ENCODE measurements around the gene CDH23.

DNA sequence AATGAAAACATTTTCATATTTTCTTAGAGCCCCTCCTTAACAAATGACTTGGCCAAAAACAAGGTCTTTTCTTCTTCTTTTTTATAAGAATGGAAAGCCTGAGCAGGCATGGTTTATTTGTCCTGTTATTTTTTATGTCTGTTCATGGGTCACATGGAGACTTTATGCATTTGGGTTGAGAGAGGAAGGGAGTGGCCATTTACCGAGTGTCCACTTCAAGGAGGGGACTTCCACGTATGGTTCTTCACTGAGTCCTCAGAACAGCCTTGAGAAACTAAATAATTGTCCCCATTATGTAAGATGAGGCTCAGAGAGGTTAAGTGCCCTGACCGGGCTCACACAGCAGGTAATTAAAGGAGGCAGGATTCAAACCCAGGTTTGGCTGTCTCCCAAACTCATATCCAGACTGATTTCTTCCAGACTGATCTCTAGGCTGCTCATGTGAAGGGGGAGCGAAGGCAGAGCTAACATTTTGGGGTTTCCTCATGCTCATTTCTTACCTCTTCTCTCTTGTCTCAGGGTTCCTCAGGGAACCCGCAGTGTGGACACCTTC lies 82.2 kb downstream of the CDH23 start:
- TF ChIP-seq, protein P1, sequence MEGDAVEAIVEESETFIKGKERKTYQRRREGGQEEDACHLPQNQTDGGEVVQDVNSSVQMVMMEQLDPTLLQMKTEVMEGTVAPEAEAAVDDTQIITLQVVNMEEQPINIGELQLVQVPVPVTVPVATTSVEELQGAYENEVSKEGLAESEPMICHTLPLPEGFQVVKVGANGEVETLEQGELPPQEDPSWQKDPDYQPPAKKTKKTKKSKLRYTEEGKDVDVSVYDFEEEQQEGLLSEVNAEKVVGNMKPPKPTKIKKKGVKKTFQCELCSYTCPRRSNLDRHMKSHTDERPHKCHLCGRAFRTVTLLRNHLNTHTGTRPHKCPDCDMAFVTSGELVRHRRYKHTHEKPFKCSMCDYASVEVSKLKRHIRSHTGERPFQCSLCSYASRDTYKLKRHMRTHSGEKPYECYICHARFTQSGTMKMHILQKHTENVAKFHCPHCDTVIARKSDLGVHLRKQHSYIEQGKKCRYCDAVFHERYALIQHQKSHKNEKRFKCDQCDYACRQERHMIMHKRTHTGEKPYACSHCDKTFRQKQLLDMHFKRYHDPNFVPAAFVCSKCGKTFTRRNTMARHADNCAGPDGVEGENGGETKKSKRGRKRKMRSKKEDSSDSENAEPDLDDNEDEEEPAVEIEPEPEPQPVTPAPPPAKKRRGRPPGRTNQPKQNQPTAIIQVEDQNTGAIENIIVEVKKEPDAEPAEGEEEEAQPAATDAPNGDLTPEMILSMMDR (IDR thresholded peaks at IDR 0.05): no peak
- TF ChIP-seq POLR2A (IDR thresholded peaks at IDR 0.05): no peak
